ENCODE data around the gene HMCN1.

The HMCN1 gene

DNA sequence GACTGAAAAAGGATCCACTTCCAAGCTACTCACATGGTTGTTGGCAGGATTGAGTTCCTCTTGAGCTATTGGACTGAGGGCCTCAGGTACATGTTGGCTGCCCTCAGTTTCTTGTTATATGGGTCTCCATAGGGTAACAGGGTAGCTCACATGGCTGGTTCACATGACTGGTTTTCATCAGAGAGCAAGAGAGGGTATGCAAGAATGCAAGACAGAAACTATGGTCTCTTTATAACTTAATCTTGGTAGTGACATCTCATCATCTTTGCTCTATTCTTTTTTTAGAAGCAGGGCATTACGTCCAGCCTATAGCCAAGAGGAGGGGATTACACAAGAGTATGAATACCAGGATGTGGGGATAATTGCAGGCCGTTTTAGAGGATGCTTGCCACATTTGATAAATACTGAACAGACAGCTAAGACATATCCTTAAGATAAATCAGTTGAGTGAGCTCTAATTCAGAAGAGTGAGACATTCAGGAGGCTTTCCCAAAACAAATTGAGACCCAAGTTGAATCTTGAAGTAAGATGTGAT, 100.2 kb downstream of the HMCN1 start:
- no peak for TF ChIP-seq FOXP2 (optimal IDR thresholded peaks at IDR 0.05; ENCODE audit: borderline replicate concordance, extremely low read depth, extremely low read length, insufficient read depth)
- TF ChIP-seq SIN3A (IDR thresholded peaks at IDR 0.05; ENCODE audit: borderline replicate concordance, insufficient read depth, low read length) = no peak
- no peak for TF ChIP-seq POLR2AphosphoS5 (IDR thresholded peaks at IDR 0.05; ENCODE audit: low read depth, low read length)
- no peak for TF ChIP-seq TAF1 (IDR thresholded peaks at IDR 0.05; ENCODE audit: borderline replicate concordance, insufficient read depth, low read length)
- TF ChIP-seq, protein P1, sequence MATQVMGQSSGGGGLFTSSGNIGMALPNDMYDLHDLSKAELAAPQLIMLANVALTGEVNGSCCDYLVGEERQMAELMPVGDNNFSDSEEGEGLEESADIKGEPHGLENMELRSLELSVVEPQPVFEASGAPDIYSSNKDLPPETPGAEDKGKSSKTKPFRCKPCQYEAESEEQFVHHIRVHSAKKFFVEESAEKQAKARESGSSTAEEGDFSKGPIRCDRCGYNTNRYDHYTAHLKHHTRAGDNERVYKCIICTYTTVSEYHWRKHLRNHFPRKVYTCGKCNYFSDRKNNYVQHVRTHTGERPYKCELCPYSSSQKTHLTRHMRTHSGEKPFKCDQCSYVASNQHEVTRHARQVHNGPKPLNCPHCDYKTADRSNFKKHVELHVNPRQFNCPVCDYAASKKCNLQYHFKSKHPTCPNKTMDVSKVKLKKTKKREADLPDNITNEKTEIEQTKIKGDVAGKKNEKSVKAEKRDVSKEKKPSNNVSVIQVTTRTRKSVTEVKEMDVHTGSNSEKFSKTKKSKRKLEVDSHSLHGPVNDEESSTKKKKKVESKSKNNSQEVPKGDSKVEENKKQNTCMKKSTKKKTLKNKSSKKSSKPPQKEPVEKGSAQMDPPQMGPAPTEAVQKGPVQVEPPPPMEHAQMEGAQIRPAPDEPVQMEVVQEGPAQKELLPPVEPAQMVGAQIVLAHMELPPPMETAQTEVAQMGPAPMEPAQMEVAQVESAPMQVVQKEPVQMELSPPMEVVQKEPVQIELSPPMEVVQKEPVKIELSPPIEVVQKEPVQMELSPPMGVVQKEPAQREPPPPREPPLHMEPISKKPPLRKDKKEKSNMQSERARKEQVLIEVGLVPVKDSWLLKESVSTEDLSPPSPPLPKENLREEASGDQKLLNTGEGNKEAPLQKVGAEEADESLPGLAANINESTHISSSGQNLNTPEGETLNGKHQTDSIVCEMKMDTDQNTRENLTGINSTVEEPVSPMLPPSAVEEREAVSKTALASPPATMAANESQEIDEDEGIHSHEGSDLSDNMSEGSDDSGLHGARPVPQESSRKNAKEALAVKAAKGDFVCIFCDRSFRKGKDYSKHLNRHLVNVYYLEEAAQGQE (IDR thresholded peaks at IDR 0.05; ENCODE audit: insufficient read depth in 1 of 2, low read depth in 2 of 2, low read length in 2 of 2) = no peak

DNA sequence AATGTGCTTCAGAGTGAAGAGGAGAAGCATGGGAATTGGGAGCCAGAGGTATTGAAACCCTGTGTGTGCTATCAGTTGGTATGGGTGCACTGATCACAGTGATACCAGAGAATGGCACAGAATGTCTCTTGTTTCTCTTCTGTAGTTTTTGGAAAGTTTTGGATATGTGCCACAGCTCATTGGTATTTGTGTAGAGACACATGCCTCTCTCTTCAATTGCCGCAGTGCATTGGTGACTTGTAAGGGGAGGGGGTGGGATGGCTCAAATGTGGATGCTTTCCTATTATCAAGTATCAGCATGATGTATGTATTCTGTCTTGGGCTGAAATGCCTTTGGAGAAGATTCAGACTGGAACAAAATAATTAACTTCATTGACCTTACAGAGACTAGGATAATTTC, 101.0 kb downstream of the HMCN1 start:
- no peak for TF ChIP-seq FOXP2 (optimal IDR thresholded peaks at IDR 0.05; ENCODE audit: borderline replicate concordance, extremely low read depth, extremely low read length, insufficient read depth)
- TF ChIP-seq, protein P1 (IDR thresholded peaks at IDR 0.05; ENCODE audit: insufficient read depth in 1 of 2, low read depth in 2 of 2, low read length in 2 of 2) = no peak
- no peak for TF ChIP-seq SIN3A (IDR thresholded peaks at IDR 0.05; ENCODE audit: borderline replicate concordance, insufficient read depth, low read length)
- no peak for TF ChIP-seq POLR2AphosphoS5 (IDR thresholded peaks at IDR 0.05; ENCODE audit: low read depth, low read length)
- TF ChIP-seq TAF1 (IDR thresholded peaks at IDR 0.05; ENCODE audit: borderline replicate concordance, insufficient read depth, low read length) = no peak

DNA sequence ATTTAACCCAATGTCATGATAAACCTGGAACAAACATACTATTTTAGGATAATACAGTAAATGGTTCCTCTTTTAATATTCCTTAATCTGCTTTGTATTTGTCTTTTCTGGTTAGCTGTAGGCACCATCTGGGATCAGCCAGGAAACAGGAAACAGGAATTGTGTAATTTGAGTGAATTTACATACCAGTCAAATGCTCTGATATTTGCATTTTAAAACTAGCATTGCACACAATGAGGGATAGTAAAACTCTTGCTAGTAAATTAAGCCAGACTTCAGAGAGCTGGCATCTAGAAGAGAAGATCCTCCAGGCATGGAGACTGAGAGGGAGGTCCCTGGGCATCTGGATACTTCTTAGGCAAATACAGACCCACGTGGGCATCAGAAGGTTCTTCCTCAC, 103.5 kb downstream of the HMCN1 start:
- TF ChIP-seq, protein P1 (IDR thresholded peaks at IDR 0.05; ENCODE audit: insufficient read depth in 1 of 2, low read depth in 2 of 2, low read length in 2 of 2) = no peak
- TF ChIP-seq TAF1 (IDR thresholded peaks at IDR 0.05; ENCODE audit: borderline replicate concordance, insufficient read depth, low read length) = no peak
- no peak for TF ChIP-seq SIN3A (IDR thresholded peaks at IDR 0.05; ENCODE audit: borderline replicate concordance, insufficient read depth, low read length)
- TF ChIP-seq POLR2AphosphoS5 (IDR thresholded peaks at IDR 0.05; ENCODE audit: low read depth, low read length) = no peak
- TF ChIP-seq FOXP2 (optimal IDR thresholded peaks at IDR 0.05; ENCODE audit: borderline replicate concordance, extremely low read depth, extremely low read length, insufficient read depth) = no peak

DNA sequence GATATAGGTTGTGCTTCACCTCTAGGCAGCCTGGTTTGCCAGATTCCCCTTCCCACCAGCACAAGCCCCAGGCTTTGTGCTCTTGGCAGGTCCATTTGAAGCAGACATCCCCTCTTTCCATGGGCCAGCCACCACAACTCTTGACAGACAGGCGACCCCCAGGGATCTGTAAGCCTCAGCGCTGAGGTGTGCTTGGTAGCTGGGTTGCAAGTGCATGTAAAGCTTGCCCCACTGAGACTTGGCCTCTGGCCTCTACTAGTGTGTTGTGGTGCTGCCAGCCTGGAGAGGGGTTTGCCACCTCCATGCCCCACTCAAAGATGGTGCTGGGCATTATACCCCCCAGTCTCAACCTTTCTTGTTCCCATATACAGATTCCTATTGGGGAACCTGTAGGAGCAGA, 103.9 kb downstream of the HMCN1 start:
- TF ChIP-seq TAF1 (IDR thresholded peaks at IDR 0.05; ENCODE audit: borderline replicate concordance, insufficient read depth, low read length) (no peak), SIN3A (IDR thresholded peaks at IDR 0.05; ENCODE audit: borderline replicate concordance, insufficient read depth, low read length) (no peak), POLR2AphosphoS5 (IDR thresholded peaks at IDR 0.05; ENCODE audit: low read depth, low read length) (no peak), FOXP2 (optimal IDR thresholded peaks at IDR 0.05; ENCODE audit: borderline replicate concordance, extremely low read depth, extremely low read length, insufficient read depth) (no peak)
- TF ChIP-seq, protein P1 (IDR thresholded peaks at IDR 0.05; ENCODE audit: insufficient read depth in 1 of 2, low read depth in 2 of 2, low read length in 2 of 2) = no peak

DNA sequence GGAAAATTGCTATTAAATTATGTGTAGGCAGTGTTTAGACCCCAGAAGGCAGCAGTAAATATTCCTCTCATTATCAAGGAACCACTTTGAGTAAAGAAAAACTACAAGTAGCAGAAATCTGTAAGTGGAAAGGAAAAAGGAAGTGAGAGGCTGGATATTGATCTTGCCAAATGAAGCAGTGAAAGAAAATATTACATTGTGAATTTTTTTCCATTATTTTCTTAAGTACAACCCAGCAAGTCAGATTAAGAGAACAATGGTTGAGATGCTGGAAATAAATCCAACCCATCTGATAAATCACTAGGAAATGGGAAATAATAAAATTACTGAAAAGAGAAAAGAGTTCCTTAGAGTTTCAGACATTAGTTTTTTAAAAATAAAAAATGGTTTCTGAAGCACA, 106.7 kb downstream of the HMCN1 start:
- TF ChIP-seq SIN3A (IDR thresholded peaks at IDR 0.05; ENCODE audit: borderline replicate concordance, insufficient read depth, low read length) (no peak), TAF1 (IDR thresholded peaks at IDR 0.05; ENCODE audit: borderline replicate concordance, insufficient read depth, low read length) (no peak), POLR2AphosphoS5 (IDR thresholded peaks at IDR 0.05; ENCODE audit: low read depth, low read length) (no peak), FOXP2 (optimal IDR thresholded peaks at IDR 0.05; ENCODE audit: borderline replicate concordance, extremely low read depth, extremely low read length, insufficient read depth) (no peak)
- TF ChIP-seq, protein P1 (IDR thresholded peaks at IDR 0.05; ENCODE audit: insufficient read depth in 1 of 2, low read depth in 2 of 2, low read length in 2 of 2) = no peak
